Measurements from ENCODE around the gene TNIP2.

DNA sequence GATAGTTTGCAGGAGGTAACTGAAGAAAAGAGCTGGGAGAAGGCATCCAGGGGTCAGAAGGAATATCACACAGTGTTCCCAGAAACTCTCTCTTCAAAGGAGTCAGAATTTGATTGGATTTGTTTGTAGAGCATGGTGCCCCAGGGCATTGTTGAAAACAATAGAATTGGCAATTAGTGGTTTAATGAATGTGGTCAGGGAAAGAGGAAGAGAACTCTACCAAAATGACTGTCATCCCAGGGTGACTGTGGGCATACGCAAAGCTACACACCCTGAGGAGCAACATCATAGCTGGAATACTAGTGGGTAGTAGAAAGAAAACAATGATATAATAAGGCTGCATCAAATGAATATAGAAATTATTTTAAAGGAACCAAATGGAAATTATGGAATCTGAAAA, 21.5 kb downstream of the TNIP2 start:
- TF ChIP-seq, protein P1, sequence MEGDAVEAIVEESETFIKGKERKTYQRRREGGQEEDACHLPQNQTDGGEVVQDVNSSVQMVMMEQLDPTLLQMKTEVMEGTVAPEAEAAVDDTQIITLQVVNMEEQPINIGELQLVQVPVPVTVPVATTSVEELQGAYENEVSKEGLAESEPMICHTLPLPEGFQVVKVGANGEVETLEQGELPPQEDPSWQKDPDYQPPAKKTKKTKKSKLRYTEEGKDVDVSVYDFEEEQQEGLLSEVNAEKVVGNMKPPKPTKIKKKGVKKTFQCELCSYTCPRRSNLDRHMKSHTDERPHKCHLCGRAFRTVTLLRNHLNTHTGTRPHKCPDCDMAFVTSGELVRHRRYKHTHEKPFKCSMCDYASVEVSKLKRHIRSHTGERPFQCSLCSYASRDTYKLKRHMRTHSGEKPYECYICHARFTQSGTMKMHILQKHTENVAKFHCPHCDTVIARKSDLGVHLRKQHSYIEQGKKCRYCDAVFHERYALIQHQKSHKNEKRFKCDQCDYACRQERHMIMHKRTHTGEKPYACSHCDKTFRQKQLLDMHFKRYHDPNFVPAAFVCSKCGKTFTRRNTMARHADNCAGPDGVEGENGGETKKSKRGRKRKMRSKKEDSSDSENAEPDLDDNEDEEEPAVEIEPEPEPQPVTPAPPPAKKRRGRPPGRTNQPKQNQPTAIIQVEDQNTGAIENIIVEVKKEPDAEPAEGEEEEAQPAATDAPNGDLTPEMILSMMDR (IDR thresholded peaks at IDR 0.05), result no peak
- no peak for TF ChIP-seq POLR2A (IDR thresholded peaks at IDR 0.05)
